OCI-M1 (cell line): ENCODE measurements around the gene TWNK.

ENCODE experiments used
- DNase-seq: peaks from one replicate; lab custom pipeline; 2025; lab: John Stamatoyannopoulos, UW

Gene TWNK

DNA sequence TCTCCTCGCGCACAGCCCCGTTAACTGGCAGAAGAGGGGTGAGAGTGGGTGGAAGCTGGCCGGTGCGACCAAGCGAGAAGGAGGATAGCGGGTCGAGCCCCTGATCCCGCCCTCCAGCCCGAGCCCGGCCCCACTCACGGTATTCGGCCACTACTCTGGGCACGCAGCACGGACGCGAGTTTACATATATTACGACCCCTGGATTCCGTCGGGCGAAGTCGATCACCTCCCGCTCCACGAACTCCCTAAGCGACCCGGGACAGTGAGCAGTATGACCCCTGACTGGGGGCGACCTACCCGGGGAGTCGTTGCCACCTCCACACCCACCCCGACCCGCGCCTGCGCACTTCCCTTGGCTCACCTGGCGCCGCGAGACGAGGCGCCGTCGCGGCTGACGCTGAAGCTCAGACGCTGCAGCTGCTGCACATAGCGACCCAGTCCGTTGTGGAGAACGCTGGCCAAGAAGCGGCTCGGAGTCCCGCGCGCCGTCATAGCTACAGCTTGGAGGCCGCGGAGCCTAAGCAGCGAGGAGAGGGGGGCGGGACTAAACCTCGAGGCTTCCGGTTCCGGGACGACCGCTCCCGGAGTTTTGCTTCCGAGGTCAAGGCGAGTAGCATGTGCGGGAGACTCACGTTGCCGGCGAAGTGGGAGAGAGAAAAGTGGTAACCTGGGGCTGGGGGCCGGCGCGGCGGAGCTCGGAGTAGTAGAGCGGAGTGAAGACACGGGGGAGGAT is at the start of gene TWNK, which contains the start of gene MRPL43:
Gene TWNK, plus strand, starts transcription at position 592 of the 733 bp plus-strand sequence. CDS start 668 bp downstream, outside the sequence.
Gene MRPL43, minus strand, starts transcription at position 546 of the 733 bp plus-strand sequence. Its CDS starts 54 bp downstream, at position 492.
- DNase-seq, result peak; percentile 92

GRCh38 chr10:100939763-100940344 is 47.5 kb upstream of the TWNK start:
- DNase-seq, result no peak

GRCh38 chr10:100942229-100942628 is 45.1 kb upstream of the TWNK start:
- DNase-seq, result no peak

DNA sequence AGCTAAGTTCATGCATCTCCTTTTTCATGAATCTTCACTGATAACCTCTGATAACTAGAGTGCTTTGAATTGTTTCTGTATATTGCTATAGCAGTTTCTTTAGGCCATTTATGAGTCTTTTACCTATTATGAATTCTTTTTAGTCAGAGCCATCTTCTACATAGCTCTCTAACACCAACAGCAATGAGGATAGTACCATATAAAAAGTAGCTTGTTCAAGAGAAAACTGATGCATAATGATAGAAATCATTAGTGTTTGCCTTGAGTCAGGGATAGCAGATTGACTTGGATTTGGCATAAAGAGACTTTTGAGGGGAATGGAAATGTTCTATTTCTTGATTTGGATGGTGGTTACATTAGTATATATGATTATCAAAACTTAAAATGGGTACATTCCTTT is 43.8 kb upstream of the TWNK start:
- no peak for DNase-seq

GRCh38 chr10:100945754-100946153 is 41.6 kb upstream of the TWNK start:
- DNase-seq, result no peak

DNA sequence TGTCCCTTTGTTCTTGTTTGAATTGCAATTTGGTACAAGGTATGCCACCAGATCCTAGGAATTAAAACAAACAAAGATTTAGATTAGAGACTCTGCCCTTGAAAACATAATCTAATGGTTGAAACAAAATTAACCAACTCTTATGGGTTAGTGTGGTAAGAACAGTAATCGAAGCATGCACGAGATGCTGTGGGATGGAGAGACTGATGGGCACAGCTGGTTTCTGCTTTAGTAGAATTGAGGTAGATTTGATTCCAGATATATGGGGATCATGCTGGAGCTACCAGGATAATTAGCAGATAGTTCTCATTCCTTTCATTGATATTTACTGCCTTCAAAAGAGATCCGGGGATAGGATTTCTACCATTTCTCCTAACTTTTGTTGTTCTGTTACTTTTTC is 38.4 kb upstream of the TWNK start:
- DNase-seq, result no peak

GRCh38 chr10:100960251-100960650 is 27.1 kb upstream of the TWNK start:
- DNase-seq, result no peak

DNA sequence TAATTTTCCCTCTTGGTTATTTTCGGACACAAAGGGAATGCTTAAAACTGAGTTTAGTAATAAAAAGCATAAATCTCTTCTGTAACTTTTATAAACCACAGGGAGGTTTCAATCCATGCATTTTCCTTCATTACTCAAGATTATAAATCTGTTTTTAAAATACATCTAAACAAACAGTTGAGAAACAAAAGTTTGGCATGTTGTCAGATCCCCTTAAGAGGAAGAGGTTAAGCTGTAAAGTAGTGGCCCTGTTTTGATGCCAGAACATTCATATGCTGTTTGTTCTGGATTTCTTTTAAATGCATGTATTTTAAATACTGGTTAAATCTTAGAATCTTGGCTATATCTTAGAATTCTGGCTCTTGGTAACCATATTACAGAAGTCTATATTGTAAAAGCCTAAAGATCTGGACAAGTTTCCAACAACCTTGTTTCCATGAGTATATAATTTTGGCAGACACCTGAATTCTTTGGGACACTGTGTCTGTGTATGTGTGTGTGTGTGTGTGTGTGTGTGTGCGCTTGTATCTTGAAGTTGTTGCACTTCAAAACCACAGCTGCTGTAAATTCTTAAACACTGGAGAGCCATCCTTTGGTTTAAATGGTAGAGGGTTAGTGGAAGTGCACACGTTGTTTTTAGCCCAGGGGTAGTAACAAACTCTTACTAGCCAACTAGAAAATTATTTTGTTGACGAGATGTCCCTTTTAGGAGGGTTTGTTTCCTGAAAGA is 24.8 kb upstream of the TWNK start:
- DNase-seq, result no peak

DNA sequence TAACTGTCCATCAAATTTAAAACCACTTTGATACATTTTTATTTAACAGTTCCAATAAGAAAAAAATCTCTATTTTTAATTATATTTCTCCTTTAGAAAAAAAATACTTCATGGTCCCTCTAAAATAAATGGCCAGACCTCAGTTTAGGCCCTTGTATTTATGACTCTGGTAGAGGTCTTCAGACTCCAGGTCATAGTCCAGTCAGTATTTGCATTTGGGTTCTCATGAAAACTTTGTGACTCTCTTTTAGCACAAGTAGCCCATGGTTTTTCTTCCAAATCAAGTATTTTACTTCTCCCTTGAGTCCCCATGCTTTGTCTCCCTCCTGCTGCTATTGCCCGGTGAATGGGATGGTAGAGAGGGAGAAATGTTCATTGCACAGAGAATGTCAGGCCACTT is 23.5 kb upstream of the TWNK start:
- DNase-seq, result no peak

GRCh38 chr10:100965820-100966219 is 21.5 kb upstream of the TWNK start:
- no peak for DNase-seq

GRCh38 chr10:100966887-100967286 is 20.5 kb upstream of the TWNK start:
- DNase-seq, result no peak

- DNase-seq, result peak; percentile 53
These were observed 20.0 kb upstream of the TWNK start for GRCh38 chr10:100967332-100967731.

DNA sequence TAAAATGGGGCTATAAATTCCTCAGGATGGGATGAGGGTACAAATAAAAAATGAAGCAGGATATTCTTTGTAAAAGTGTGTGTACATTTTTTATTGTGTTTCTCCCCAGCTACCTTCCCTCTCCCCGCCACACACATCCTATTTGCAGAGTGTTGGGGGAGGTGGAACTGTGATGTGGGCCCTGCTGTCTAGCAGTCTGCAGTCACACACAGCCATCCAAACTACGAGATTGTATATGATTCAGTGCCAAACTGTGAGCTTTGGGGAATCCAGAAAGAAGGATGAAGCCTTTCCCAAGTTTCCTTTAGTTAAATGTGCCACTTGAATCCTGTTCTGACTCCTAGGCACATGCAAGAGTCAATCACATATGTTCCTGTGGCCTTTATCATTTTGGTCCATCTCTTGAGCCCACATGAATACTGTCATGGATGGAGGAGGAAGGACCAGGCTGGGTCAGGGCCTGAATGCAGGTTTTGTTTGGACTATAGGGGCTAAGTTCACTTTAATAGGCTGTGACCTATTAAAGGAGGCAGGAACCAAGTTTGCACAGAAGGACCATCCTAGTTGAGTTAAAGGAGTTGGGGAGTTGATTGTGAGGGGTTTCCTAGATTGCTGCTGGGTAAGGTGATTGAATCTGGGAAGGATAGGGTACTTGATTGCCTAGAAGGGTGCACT is 19.1 kb upstream of the TWNK start:
- no peak for DNase-seq

GRCh38 chr10:100968863-100969186 is 18.5 kb upstream of the TWNK start:
- DNase-seq, result no peak

- no peak for DNase-seq
These were observed 17.9 kb upstream of the TWNK start, which contains the start of gene SEMA4G for GRCh38 chr10:100969187-100970075. SEMA4G (plus strand) TSS chr10:100969504; CDS start chr10:100972913, 3,409 bp downstream.

- DNase-seq, result no peak
These were observed 17.0 kb upstream of the TWNK start for GRCh38 chr10:100970076-100970913.

- no peak for DNase-seq
These were observed 16.2 kb upstream of the TWNK start for GRCh38 chr10:100970914-100971811.

DNA sequence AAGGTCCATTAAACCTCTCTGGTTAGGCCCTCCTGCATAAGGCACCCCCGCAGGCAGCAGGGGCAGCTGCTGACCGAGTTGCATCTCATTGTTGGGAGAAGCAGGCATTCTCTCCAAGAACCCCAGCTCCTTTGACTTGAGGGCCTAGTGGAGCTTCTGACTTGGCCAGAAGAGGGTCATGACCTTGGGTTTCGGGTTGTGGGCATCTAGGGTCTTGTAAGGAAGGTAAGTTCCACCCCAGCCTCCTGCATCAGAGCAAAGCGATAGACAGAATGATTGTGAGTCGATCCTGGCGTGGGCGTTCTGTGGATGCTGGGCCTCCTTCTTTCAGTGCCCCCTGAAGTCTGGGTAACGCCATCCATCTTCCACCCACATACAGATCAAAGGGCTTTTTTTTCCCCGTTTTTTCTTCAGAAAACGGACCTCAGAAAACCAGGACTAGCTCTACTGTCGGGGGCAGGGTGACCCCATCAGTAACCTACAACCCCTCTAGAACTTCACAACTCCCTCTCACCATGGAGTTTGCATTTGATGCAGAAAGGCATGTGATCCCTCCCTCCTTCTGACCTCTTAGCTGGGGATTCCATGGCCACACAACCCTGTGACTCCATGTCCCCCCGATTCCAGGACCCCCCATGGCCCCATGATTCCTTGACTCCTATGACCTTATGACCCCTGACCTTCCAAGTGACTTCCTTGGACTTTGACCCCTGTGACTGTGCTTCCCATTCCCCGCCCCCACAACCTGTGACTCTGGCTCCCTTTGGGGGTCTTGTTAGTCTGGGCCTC is 15.0 kb upstream of the TWNK start:
- no peak for DNase-seq
